AG04449 (cell line): Measurements from ENCODE around the gene ELK3.

Experiments
- CTCF ChIA-PET: fragments of 350-600 bp; formaldehyde crosslinking; extraction: SDS; loops from one replicate; lab custom pipeline; 2021; ENCODE audit warnings: antibody characterized with exemption; lab: Yijun Ruan, JAX
- POLR2A ChIA-PET: fragments of 400-600, 350-600 bp; formaldehyde crosslinking; extraction: SDS; loops from one replicate; lab custom pipeline; 2020; ENCODE audit warnings: antibody characterized with exemption, inconsistent platforms; lab: Yijun Ruan, JAX
- DNase-seq: peaks from one replicate; pipeline ENCODE4 v3.0.0-alpha.2; 2010; ENCODE audit warnings: low read depth, low spot score
- H3K4me3 ChIP-seq: 2 replicates; pipeline ENCODE4 v1.5.1; 2011; ENCODE audit warnings: low read depth, mild to moderate bottlenecking, control low read depth, low read length
- TF ChIP-seq, protein P1 (sequence below): IDR thresholded peaks from one replicate; pipeline ENCODE4 v1.5.1; 2011; ENCODE audit warnings: mild to moderate bottlenecking, moderate library complexity, low read length, control low read depth, inconsistent platforms; ENCODE audit not compliant: insufficient read depth; ENCODE audit errors: missing control alignments

The ELK3 gene

DNA sequence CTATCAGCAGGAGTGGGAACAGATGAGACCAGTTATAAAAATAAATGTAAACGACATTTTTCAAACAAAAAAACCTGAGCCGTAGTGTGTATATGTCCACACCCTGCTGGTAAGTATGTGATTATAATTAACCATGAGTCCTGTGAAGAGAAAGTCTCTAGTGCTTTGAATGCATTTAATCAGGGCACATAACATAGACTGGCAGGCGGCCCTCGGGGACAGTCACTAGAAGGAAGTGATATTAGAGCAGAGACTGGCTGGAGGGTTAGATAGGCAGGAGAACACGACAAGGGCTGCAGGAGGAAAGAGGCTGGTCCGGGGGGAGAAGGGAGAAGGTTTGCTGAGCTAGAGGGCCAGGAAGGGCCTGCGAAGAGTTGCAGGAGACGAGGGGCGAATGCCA, 23.8 kb upstream of the ELK3 start:
- TF ChIP-seq, protein P1, sequence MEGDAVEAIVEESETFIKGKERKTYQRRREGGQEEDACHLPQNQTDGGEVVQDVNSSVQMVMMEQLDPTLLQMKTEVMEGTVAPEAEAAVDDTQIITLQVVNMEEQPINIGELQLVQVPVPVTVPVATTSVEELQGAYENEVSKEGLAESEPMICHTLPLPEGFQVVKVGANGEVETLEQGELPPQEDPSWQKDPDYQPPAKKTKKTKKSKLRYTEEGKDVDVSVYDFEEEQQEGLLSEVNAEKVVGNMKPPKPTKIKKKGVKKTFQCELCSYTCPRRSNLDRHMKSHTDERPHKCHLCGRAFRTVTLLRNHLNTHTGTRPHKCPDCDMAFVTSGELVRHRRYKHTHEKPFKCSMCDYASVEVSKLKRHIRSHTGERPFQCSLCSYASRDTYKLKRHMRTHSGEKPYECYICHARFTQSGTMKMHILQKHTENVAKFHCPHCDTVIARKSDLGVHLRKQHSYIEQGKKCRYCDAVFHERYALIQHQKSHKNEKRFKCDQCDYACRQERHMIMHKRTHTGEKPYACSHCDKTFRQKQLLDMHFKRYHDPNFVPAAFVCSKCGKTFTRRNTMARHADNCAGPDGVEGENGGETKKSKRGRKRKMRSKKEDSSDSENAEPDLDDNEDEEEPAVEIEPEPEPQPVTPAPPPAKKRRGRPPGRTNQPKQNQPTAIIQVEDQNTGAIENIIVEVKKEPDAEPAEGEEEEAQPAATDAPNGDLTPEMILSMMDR = no peak
- POLR2A ChIA-PET = no interaction called here
- no peak overlapping the region for H3K4me3 ChIP-seq
- DNase-seq = no peak
- CTCF ChIA-PET = no interaction called here

DNA sequence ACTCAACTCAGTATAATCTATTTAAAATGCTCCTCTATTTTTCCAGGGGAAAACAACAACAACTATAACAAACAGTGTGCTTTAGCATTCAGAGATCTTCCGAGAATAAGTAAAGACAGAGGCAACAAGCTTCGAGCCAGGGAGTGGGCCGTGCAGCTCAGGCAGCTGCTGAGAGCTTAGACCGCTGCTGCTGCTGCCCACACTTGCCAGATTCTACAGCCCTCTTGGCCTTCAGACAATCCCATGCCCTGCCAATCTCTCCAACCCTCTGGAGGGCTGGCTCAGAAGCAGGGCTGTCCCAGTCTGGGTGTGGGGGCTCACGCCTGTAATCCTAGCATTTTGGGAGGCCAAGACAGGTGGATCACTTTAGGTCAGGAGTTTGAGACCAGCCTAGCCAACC, 23.4 kb upstream of the ELK3 start:
- ChIA-PET POLR2A (no interaction called here), CTCF (interaction anchor here (1.4 kb wide), 1 partner anchor 13 kb away, joined by 3 read pairs; no protein-coding TSS in a partner anchor)

DNA sequence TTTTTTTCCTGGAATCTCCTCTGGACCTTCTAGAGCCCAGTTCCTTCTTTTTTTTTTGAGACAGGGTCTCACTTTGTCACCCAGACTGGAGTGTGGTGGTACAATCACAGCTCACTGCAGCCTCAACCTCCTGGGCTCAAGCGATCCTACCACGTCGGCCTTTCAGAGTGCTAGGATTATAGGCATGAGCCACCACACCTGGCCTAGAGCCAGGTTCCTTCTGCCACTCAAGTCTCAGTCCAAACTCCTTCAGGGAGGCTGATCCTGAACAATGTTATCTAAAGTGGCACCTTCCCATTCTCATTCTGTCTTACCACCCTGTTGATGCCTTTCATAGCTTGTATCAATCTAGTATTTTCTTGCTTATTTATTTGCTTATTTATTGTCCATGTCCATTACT, 22.3 kb upstream of the ELK3 start:
- POLR2A ChIA-PET = no interaction called here
- no peak for DNase-seq

More for the DNA sequence above, 23.4 kb upstream of the ELK3 start:
- no peak for DNase-seq
- TF ChIP-seq, protein P1 = no peak
- H3K4me3 ChIP-seq = no peak overlapping the region

DNA sequence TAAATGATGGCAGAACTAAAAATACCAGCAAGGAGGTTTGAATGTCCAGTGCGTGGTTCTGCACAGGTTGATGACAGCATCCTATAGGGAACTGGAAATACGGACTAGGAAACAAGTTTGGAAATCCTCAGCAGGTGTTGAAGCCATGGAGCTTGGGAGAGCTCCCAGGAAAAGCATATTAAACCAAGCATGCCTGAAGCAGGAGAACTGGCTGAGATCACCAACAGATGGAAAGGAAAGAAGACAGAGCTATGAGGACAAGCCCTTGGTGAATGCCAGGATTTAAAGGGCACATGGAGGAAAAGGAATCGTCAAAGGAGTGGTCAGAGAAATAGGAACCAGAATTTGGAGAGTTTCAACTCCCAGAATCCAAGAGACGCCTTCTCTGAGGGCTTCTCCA, 21.2 kb upstream of the ELK3 start:
- CTCF ChIA-PET = no interaction called here
- TF ChIP-seq, protein P1 = no peak
- POLR2A ChIA-PET = no interaction called here
- no peak overlapping the region for H3K4me3 ChIP-seq
- no peak for DNase-seq

More for the DNA sequence above, 22.3 kb upstream of the ELK3 start:
- TF ChIP-seq, protein P1 = no peak
- no peak overlapping the region for H3K4me3 ChIP-seq
- CTCF ChIA-PET = interaction anchor here (1.4 kb wide), 1 partner anchor 15 kb away, joined by 3 read pairs; no protein-coding TSS in a partner anchor

- TF ChIP-seq, protein P1 = no peak
- POLR2A ChIA-PET = no interaction called here
- H3K4me3 ChIP-seq = no peak overlapping the region
- CTCF ChIA-PET = no interaction called here
- DNase-seq = no peak
Measured at GRCh38 chr12:96176575-96176974, 17.6 kb upstream of the ELK3 start.

GRCh38 chr12:96177013-96177412, 17.2 kb upstream of the ELK3 start:
- TF ChIP-seq, protein P1 = no peak
- DNase-seq = no peak
- POLR2A ChIA-PET = interaction anchor here (0.6 to 0.7 kb wide), 2 partner anchors 13 to 18 kb away, joined by 3 read pairs; no protein-coding TSS in a partner anchor
- CTCF ChIA-PET = no interaction called here
- H3K4me3 ChIP-seq = no peak overlapping the region
